Heart left ventricle (tissue), 13 donors: ENCODE measurements around the gene ATXN1.

Experiments
- POLR2A ChIP-seq, 2 donors: fragments of 450-650 bp; IDR thresholded peaks; one replicate each; pipeline ENCODE4 v1.6.1; 2017; ENCODE audit warnings: antibody characterized with exemption in 2 of 2, mild to moderate bottlenecking in 2 of 2, moderate library complexity in 2 of 2
- TF ChIP-seq, protein P1 (sequence below), 12 donors: fragments of 200-600 bp; sonication (generic) in 4 of 12; IDR thresholded peaks; one replicate each; pipeline versions ENCODE4 v1.5.0 to v1.8.0; 2018 to 2022; ENCODE audit warnings: antibody characterized with exemption in 12 of 12, mild to moderate bottlenecking in 5 of 12
- donor health status: ischemic (EF 13 %, LVEDD 7.1; RV severe dilation, severe dysfunction).
- donor health status: DM: no; HTN: yes; CAD: no.
- donor health status: DM: no; HTN: no; CAD: no.
- donor health status: ischemic (EF 25% LVEDD 6.9; RV normal size, moderate dysfunction).
- donor health status: ischemic (EF 25% LVEDD 5.7; RV mildly dilated, moderate dysfunction).
- donor health status: ischemic (EF 35%, LVEDD 5.7; RV mildly dilated, moderate dysfunction).
- donor health status: nonischemic (EF 11% LVEDD 7.7; RV severe dilation, severe dysfunction).
- donor health status: DM: yes; HTN: yes; CAD: no.
- donor health status: PGD.
- donor health status: ischemic (EF 29% LVEDD 5.4; RV normal size, mild dysfunction).
- donor health status: nonischemic (EF 23%, LVEDD 6.1; RV moderate dilation, normal function).

GRCh38 chr6:16400248-16400760 lies 361.0 kb downstream of the ATXN1 start:
- TF ChIP-seq, protein P1, sequence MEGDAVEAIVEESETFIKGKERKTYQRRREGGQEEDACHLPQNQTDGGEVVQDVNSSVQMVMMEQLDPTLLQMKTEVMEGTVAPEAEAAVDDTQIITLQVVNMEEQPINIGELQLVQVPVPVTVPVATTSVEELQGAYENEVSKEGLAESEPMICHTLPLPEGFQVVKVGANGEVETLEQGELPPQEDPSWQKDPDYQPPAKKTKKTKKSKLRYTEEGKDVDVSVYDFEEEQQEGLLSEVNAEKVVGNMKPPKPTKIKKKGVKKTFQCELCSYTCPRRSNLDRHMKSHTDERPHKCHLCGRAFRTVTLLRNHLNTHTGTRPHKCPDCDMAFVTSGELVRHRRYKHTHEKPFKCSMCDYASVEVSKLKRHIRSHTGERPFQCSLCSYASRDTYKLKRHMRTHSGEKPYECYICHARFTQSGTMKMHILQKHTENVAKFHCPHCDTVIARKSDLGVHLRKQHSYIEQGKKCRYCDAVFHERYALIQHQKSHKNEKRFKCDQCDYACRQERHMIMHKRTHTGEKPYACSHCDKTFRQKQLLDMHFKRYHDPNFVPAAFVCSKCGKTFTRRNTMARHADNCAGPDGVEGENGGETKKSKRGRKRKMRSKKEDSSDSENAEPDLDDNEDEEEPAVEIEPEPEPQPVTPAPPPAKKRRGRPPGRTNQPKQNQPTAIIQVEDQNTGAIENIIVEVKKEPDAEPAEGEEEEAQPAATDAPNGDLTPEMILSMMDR (IDR thresholded peaks at IDR 0.05) = no peak
- no peak for TF ChIP-seq POLR2A (IDR thresholded peaks at IDR 0.05)
